Body of pancreas (tissue), 4 donors: ENCODE measurements around the gene DNM3.

Experiments
- POLR2A ChIP-seq, 3 donors: fragments of 450-650 bp; IDR thresholded peaks; one replicate each; pipeline ENCODE4 v1.6.1; 2016; ENCODE audit warnings: antibody characterized with exemption in 3 of 3, mild to moderate bottlenecking in 2 of 3
- TF ChIP-seq, protein P1 (sequence below), 7 experiments: fragments of 450-650 bp in 4 of 7; fragments of 200-600 bp in 3 of 7; sonication (generic) in 3 of 7; IDR thresholded peaks; one replicate each; pipeline ENCODE4 v1.5.1; 2016 to 2019; ENCODE audit warnings: antibody characterized with exemption in 7 of 7

- TF ChIP-seq, protein P1, sequence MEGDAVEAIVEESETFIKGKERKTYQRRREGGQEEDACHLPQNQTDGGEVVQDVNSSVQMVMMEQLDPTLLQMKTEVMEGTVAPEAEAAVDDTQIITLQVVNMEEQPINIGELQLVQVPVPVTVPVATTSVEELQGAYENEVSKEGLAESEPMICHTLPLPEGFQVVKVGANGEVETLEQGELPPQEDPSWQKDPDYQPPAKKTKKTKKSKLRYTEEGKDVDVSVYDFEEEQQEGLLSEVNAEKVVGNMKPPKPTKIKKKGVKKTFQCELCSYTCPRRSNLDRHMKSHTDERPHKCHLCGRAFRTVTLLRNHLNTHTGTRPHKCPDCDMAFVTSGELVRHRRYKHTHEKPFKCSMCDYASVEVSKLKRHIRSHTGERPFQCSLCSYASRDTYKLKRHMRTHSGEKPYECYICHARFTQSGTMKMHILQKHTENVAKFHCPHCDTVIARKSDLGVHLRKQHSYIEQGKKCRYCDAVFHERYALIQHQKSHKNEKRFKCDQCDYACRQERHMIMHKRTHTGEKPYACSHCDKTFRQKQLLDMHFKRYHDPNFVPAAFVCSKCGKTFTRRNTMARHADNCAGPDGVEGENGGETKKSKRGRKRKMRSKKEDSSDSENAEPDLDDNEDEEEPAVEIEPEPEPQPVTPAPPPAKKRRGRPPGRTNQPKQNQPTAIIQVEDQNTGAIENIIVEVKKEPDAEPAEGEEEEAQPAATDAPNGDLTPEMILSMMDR (IDR thresholded peaks at IDR 0.05): no peak
- TF ChIP-seq POLR2A (IDR thresholded peaks at IDR 0.05): no peak
Measured at GRCh38 chr1:171890131-171890530, 48.8 kb downstream of the DNM3 start.
